ENCODE results near the gene STARD3. TPM values are rescaled to one million over a fixed set of nuclear protein-coding genes. Genes with fewer than 3 reads are reported as not detected.

STARD3 gene
- total and polyA plus RNA-seq, 2 of the 13 experiments (the other 11 are each of a cell fraction or from before 2014, with no cell fraction given) = 34.6 to 100 TPM

DNA sequence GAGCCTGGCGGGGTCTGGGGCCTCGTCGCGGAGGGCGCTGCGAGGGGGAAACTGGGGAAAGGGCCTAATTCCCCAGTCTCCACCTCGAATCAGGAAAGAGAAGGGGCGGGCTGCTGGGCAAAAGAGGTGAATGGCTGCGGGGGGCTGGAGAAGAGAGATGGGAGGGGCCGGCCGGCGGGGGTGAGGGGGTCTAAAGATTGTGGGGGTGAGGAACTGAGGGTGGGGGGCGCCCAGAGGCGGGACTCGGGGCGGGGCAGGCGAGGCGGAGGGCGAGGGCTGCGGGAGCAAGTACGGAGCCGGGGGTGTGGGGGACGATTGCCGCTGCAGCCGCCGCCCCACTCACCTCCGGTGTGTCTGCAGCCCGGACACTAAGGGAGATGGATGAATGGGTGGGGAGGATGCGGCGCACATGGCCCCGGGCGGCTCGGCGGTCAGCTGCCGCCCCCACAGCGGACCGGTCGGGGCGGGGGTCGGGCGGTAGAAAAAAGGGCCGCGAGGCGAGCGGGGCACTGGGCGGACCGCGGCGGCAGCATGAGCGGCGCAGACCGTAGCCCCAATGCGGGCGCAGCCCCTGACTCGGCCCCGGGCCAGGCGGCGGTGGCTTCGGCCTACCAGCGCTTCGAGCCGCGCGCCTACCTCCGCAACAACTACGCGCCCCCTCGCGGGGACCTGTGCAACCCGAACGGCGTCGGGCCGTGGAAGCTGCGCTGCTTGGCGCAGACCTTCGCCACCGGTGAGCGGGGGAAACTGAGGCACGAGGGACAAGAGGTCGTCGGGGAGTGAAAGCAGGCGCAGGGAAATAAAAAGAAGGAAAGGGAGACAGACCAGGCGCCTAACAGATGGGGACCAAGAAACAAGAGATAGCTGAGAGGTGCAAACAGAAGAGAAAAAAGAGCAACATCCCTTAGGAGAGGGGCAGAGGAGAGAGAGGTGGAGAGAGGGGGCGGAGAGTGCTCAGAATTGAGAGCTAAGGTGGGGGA lies 31.3 kb downstream of the STARD3 start, which contains the start of gene PNMT (continued):
- TF ChIP-seq NONO (IDR thresholded peaks at IDR 0.05) = no peak
- TF ChIP-seq NONO (CRISPR knock-in tag; conservative IDR thresholded peaks at IDR 0.05) = peak; percentile 90
- TF ChIP-seq HOXA5 (CRISPR knock-in tag; IDR thresholded peaks at IDR 0.05) = no peak
- no peak for TF ChIP-seq ZNF256 (CRISPR knock-in tag; conservative IDR thresholded peaks at IDR 0.05)
- TF ChIP-seq, protein P1, sequence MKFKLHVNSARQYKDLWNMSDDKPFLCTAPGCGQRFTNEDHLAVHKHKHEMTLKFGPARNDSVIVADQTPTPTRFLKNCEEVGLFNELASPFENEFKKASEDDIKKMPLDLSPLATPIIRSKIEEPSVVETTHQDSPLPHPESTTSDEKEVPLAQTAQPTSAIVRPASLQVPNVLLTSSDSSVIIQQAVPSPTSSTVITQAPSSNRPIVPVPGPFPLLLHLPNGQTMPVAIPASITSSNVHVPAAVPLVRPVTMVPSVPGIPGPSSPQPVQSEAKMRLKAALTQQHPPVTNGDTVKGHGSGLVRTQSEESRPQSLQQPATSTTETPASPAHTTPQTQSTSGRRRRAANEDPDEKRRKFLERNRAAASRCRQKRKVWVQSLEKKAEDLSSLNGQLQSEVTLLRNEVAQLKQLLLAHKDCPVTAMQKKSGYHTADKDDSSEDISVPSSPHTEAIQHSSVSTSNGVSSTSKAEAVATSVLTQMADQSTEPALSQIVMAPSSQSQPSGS (CRISPR knock-in tag; IDR thresholded peaks at IDR 0.05) = 0 out of 2 replicates have a peak, but pooled peaks have one; percentile 37
- TF ChIP-seq BORCS8-MEF2B (CRISPR knock-in tag; IDR thresholded peaks at IDR 0.05) = peak; percentile 74; the same call in 1 of the 2 replicates
- TF ChIP-seq, protein P2, sequence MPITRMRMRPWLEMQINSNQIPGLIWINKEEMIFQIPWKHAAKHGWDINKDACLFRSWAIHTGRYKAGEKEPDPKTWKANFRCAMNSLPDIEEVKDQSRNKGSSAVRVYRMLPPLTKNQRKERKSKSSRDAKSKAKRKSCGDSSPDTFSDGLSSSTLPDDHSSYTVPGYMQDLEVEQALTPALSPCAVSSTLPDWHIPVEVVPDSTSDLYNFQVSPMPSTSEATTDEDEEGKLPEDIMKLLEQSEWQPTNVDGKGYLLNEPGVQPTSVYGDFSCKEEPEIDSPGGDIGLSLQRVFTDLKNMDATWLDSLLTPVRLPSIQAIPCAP (CRISPR knock-in tag; IDR thresholded peaks at IDR 0.05; ENCODE audit: low read depth) = no peak
- TF ChIP-seq MTA3 (CRISPR knock-in tag; IDR thresholded peaks at IDR 0.05) = no peak
- TF ChIP-seq, protein P3, sequence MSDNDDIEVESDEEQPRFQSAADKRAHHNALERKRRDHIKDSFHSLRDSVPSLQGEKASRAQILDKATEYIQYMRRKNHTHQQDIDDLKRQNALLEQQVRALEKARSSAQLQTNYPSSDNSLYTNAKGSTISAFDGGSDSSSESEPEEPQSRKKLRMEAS (IDR thresholded peaks at IDR 0.05) = peak; percentile 95
- TF ChIP-seq, protein P4, sequence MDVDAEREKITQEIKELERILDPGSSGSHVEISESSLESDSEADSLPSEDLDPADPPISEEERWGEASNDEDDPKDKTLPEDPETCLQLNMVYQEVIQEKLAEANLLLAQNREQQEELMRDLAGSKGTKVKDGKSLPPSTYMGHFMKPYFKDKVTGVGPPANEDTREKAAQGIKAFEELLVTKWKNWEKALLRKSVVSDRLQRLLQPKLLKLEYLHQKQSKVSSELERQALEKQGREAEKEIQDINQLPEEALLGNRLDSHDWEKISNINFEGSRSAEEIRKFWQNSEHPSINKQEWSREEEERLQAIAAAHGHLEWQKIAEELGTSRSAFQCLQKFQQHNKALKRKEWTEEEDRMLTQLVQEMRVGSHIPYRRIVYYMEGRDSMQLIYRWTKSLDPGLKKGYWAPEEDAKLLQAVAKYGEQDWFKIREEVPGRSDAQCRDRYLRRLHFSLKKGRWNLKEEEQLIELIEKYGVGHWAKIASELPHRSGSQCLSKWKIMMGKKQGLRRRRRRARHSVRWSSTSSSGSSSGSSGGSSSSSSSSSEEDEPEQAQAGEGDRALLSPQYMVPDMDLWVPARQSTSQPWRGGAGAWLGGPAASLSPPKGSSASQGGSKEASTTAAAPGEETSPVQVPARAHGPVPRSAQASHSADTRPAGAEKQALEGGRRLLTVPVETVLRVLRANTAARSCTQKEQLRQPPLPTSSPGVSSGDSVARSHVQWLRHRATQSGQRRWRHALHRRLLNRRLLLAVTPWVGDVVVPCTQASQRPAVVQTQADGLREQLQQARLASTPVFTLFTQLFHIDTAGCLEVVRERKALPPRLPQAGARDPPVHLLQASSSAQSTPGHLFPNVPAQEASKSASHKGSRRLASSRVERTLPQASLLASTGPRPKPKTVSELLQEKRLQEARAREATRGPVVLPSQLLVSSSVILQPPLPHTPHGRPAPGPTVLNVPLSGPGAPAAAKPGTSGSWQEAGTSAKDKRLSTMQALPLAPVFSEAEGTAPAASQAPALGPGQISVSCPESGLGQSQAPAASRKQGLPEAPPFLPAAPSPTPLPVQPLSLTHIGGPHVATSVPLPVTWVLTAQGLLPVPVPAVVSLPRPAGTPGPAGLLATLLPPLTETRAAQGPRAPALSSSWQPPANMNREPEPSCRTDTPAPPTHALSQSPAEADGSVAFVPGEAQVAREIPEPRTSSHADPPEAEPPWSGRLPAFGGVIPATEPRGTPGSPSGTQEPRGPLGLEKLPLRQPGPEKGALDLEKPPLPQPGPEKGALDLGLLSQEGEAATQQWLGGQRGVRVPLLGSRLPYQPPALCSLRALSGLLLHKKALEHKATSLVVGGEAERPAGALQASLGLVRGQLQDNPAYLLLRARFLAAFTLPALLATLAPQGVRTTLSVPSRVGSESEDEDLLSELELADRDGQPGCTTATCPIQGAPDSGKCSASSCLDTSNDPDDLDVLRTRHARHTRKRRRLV (CRISPR knock-in tag; IDR thresholded peaks at IDR 0.05) = no peak
- 0 out of 2 replicates have a peak, but pooled peaks have one; percentile 68 for TF ChIP-seq SP140L (CRISPR knock-in tag; IDR thresholded peaks at IDR 0.05; ENCODE audit: borderline replicate concordance)
- TF ChIP-seq, protein P5, sequence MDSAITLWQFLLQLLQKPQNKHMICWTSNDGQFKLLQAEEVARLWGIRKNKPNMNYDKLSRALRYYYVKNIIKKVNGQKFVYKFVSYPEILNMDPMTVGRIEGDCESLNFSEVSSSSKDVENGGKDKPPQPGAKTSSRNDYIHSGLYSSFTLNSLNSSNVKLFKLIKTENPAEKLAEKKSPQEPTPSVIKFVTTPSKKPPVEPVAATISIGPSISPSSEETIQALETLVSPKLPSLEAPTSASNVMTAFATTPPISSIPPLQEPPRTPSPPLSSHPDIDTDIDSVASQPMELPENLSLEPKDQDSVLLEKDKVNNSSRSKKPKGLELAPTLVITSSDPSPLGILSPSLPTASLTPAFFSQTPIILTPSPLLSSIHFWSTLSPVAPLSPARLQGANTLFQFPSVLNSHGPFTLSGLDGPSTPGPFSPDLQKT (CRISPR knock-in tag; IDR thresholded peaks at IDR 0.05; ENCODE audit: borderline replicate concordance) = no peak
- TF ChIP-seq ZMYM3 (CRISPR knock-in tag; IDR thresholded peaks at IDR 0.05) = peak; percentile 93
- TF ChIP-seq HMG20A (CRISPR knock-in tag; IDR thresholded peaks at IDR 0.05; ENCODE audit: borderline replicate concordance) = no peak
- no peak for TF ChIP-seq ZBTB1 (CRISPR knock-in tag; IDR thresholded peaks at IDR 0.05; ENCODE audit: borderline replicate concordance)
- no peak for TF ChIP-seq FOXM1 (CRISPR knock-in tag; IDR thresholded peaks at IDR 0.05)
- 0 out of 2 replicates have a peak, but pooled peaks have one; percentile 6 for TF ChIP-seq JUNB (CRISPR knock-in tag; IDR thresholded peaks at IDR 0.05; ENCODE audit: borderline replicate concordance)
- TF ChIP-seq PHB2 (IDR thresholded peaks at IDR 0.05; ENCODE audit: partially characterized antibody) = no peak
- TF ChIP-seq CREB1 (IDR thresholded peaks at IDR 0.05) = no peak
- no peak for TF ChIP-seq CREB1 (CRISPR knock-in tag; IDR thresholded peaks at IDR 0.05)
- TF ChIP-seq ZSCAN29 (CRISPR knock-in tag; conservative IDR thresholded peaks at IDR 0.05) = 0 out of 2 replicates have a peak, but pooled peaks have one; percentile 56

Measured in HepG2 (cell line).